Activated CD8-positive, alpha-beta memory T cell treated with anti-CD3 and anti-CD28 coated beads, Interleukin-2, amount 50 U/mL, for 48 hours (primary cell): ENCODE results near the gene MC1R.
"Not testable (repeated sequence)": the region's sequence is repeated elsewhere in the genome, so short reads cannot be mapped to it uniquely, and the experiment has no call there.

Experiments
- DNase-seq: peaks from one replicate; pipeline ENCODE4 v3.0.0-alpha.2; 2020

Gene MC1R

GRCh38 chr16:89965447-89966225 is 47.0 kb downstream of the MC1R start:
- no peak for DNase-seq

DNA sequence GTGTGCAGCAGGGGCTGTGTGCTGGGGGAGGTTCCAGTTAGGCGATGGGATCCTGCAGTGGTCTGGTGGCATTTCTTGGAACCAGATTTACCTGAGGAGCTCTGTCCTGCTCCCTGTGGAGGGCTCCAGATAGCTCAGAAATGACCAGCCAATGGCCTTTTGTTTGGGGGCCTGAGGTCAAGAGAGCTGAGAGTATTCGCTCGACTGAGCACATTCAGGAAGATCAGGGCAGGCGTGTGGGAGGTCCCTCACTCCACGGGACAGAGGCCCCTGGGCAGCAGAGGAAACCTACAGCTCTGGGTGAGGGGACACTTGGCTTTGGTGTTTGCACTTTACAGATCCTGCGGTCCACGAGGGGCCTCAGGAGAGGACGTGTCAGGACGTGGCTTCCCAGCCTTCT is 48.1 kb downstream of the MC1R start:
- no peak for DNase-seq

- not testable (repeated sequence) for DNase-seq
These were observed 48.8 kb downstream of the MC1R start for GRCh38 chr16:89967436-89967835.

GRCh38 chr16:89968074-89968473 is 49.4 kb downstream of the MC1R start:
- not testable (repeated sequence) for DNase-seq

GRCh38 chr16:89969741-89970410 is 51.2 kb downstream of the MC1R start:
- no peak for DNase-seq
